HL-60/S4 (cell line): ENCODE results near the gene AP4B1.

Experiments used
- in situ Hi-C: fragments of 300-500 bp; cut with MboI; formaldehyde crosslinking; loops from 2 replicates; pipeline ENCODE4 v1.14.3; 2022; ENCODE audit warnings: low sequenced_read_pairs

AP4B1 gene

GRCh38 chr1:113895961-113896360 lies 8.6 kb downstream of the AP4B1 start:
- in situ Hi-C loops, result no loop called here

GRCh38 chr1:113895098-113895497 lies 9.5 kb downstream of the AP4B1 start:
- in situ Hi-C loops, result no loop called here

GRCh38 chr1:113893267-113893666 lies 11.3 kb downstream of the AP4B1 start:
- in situ Hi-C loops, result no loop called here

GRCh38 chr1:113891631-113892220 lies 12.9 kb downstream of the AP4B1 start:
- in situ Hi-C loops, result no loop called here

- in situ Hi-C loops, result no loop called here
Measured at GRCh38 chr1:113890816-113891215, 13.8 kb downstream of the AP4B1 start.

GRCh38 chr1:113887402-113888175 lies 17.0 kb downstream of the AP4B1 start, which contains the start of gene BCL2L15:
TSS of gene BCL2L15 (minus strand) at chr1:113887581. CDS start at chr1:113887375, 206 bp downstream.
- in situ Hi-C loops, result no loop called here

GRCh38 chr1:113886417-113887401 lies 17.9 kb downstream of the AP4B1 start:
- in situ Hi-C loops, result no loop called here

GRCh38 chr1:113881661-113882060 lies 22.9 kb downstream of the AP4B1 start:
- in situ Hi-C loops, result no loop called here

GRCh38 chr1:113879739-113880038 lies 24.9 kb downstream of the AP4B1 start:
- in situ Hi-C loops, result no loop called here

- in situ Hi-C loops, result no loop called here
Measured at GRCh38 chr1:113876176-113876575, 28.4 kb downstream of the AP4B1 start.

GRCh38 chr1:113875714-113876113 lies 28.9 kb downstream of the AP4B1 start:
- in situ Hi-C loops, result no loop called here

GRCh38 chr1:113874012-113874879 lies 30.4 kb downstream of the AP4B1 start:
- in situ Hi-C loops, result no loop called here

GRCh38 chr1:113872219-113872935 lies 32.2 kb downstream of the AP4B1 start:
- in situ Hi-C loops, result no loop called here

- in situ Hi-C loops, result no loop called here
Measured at GRCh38 chr1:113871597-113872113, 32.9 kb downstream of the AP4B1 start, which contains the start of gene PTPN22. TSS of gene PTPN22 (minus strand) at chr1:113871712.

GRCh38 chr1:113870778-113871177 lies 33.8 kb downstream of the AP4B1 start:
- in situ Hi-C loops, result no loop called here

GRCh38 chr1:113868387-113869083 lies 36.1 kb downstream of the AP4B1 start:
- in situ Hi-C loops, result no loop called here

- in situ Hi-C loops, result no loop called here
Measured at GRCh38 chr1:113861641-113862040, 43.0 kb downstream of the AP4B1 start.

GRCh38 chr1:113860891-113861290 lies 43.7 kb downstream of the AP4B1 start:
- in situ Hi-C loops, result no loop called here
